SKM-1 treated with dmso at 0.1 percent for 144 hours (cell line): ENCODE measurements around the gene MEAK7.

ENCODE experiments used
- DNase-seq: peaks from one replicate; lab custom pipeline; 2025; ENCODE audit not compliant: unreplicated experiment; lab: John Stamatoyannopoulos, UW

Gene MEAK7

GRCh38 chr16:84471316-84471715 is 33.1 kb downstream of the MEAK7 start:
- DNase-seq, result no peak

GRCh38 chr16:84467709-84468108 is 36.8 kb downstream of the MEAK7 start:
- DNase-seq, result no peak

- DNase-seq, result no peak
Measured at GRCh38 chr16:84467256-84467655, 37.2 kb downstream of the MEAK7 start.

GRCh38 chr16:84466692-84467091 is 37.8 kb downstream of the MEAK7 start:
- no peak for DNase-seq

GRCh38 chr16:84465154-84465553 is 39.3 kb downstream of the MEAK7 start:
- DNase-seq, result no peak

GRCh38 chr16:84464116-84464515 is 40.3 kb downstream of the MEAK7 start:
- no peak for DNase-seq

GRCh38 chr16:84463221-84463620 is 41.2 kb downstream of the MEAK7 start:
- no peak for DNase-seq

- no peak for DNase-seq
Measured at GRCh38 chr16:84462296-84463210, 41.9 kb downstream of the MEAK7 start.

- DNase-seq, result no peak
Measured at GRCh38 chr16:84461413-84462295, 42.8 kb downstream of the MEAK7 start.

- no peak for DNase-seq
Measured at GRCh38 chr16:84461029-84461412, 43.4 kb downstream of the MEAK7 start.

- no peak for DNase-seq
Measured at GRCh38 chr16:84460406-84461028, 43.9 kb downstream of the MEAK7 start.

GRCh38 chr16:84459941-84460405 is 44.5 kb downstream of the MEAK7 start:
- no peak for DNase-seq

- DNase-seq, result no peak
Measured at GRCh38 chr16:84459533-84459894, 44.9 kb downstream of the MEAK7 start.

- no peak for DNase-seq
Measured at GRCh38 chr16:84458606-84459532, 45.6 kb downstream of the MEAK7 start.

- DNase-seq, result no peak
Measured at GRCh38 chr16:84455031-84455430, 49.4 kb downstream of the MEAK7 start.
